Activated T-helper 1 cell treated with anti-CD3 and anti-CD28 coated beads, Interleukin-12 subunit alpha, Interleukin-12 subunit beta, Interleukin-2, Interleukin-4 antibody, amounts not matched to agents 30 ng/mL and 10 ng/mL and 1 ng/mL, durations not matched to agents 14 hours and 24 hours and 36 hours (primary cell): Measurements from ENCODE around the gene DNAJC5. TPM values are rescaled to one million over a fixed set of nuclear protein-coding genes. Genes with fewer than 3 reads are reported as not detected.
A peak's percentile ranks its signal among the peaks of the same experiment; 100 is the strongest.

Source experiments
- DNase-seq: peaks from one replicate; pipeline ENCODE4 v3.0.0; 2021; ENCODE audit warnings: low spot score
- H3K27ac Mint-ChIP-seq: one replicate; pipeline ENCODE4 v1.8.0; 2021; ENCODE audit warnings: mild to moderate bottlenecking, mixed read lengths
- H3K27me3 Mint-ChIP-seq: one replicate; pipeline ENCODE4 v1.8.0; 2022; ENCODE audit warnings: mild to moderate bottlenecking, moderate library complexity, mixed read lengths; ENCODE audit not compliant: insufficient read depth
- H3K36me3 Mint-ChIP-seq: one replicate; pipeline ENCODE4 v1.8.0; 2021; ENCODE audit warnings: low read depth, mixed read lengths
- H3K4me1 Mint-ChIP-seq: one replicate; pipeline ENCODE4 v1.8.0; 2021; ENCODE audit warnings: low read depth, mixed read lengths
- H3K4me3 Mint-ChIP-seq: one replicate; pipeline ENCODE4 v1.8.0; 2021; ENCODE audit warnings: mild to moderate bottlenecking, moderate library complexity, mixed read lengths
- H3K9me3 Mint-ChIP-seq: one replicate; pipeline ENCODE4 v1.8.0; 2021; ENCODE audit warnings: mixed read lengths
- intact Hi-C: fragments of 100-400 bp; cut with micrococcal nuclease; formaldehyde crosslinking; loops from one replicate; pipeline ENCODE4 v1.15.1; 2024
- total RNA-seq: library from RNA; stranded (reverse); gene quantifications from 2 replicates; pipeline ENCODE4 v1.2.3, GENCODE V29; 2022

DNAJC5 gene
- total RNA-seq, 1 donor from 2014 or later, result 47.5 TPM

DNA sequence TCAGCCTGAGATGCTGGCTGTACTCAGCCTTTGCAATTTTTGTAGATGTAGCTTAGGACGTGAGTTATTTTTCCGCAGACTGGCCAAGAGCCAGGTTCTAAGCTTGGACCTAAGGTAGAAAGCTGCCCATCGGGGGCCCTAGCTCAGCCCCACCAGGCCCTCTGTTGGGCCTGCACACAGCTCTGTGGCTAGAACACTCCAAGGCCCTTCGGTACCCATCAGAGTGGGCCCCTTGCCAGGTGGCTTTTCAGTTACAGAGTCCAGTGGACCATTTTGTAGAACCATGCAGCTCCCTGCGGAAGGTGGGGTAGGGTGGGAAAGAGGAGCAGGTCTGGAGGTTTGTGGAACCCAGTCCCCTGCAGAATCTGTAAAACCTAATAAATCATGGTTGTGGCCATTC, 38.7 kb downstream of the DNAJC5 start:
- no peak overlapping the region for H3K4me3 Mint-ChIP-seq
- intact Hi-C loops, result no loop called here
- H3K27ac Mint-ChIP-seq, result no peak overlapping the region
- peaks cover 6% of the 10 kb centered on the region for H3K4me1 Mint-ChIP-seq
- no peaks in the 10 kb centered on the region for H3K9me3 Mint-ChIP-seq
- no peak for DNase-seq
- H3K27me3 Mint-ChIP-seq, result no peaks in the 10 kb centered on the region
- H3K36me3 Mint-ChIP-seq, result peaks cover 40% of the 10 kb centered on the region

DNA sequence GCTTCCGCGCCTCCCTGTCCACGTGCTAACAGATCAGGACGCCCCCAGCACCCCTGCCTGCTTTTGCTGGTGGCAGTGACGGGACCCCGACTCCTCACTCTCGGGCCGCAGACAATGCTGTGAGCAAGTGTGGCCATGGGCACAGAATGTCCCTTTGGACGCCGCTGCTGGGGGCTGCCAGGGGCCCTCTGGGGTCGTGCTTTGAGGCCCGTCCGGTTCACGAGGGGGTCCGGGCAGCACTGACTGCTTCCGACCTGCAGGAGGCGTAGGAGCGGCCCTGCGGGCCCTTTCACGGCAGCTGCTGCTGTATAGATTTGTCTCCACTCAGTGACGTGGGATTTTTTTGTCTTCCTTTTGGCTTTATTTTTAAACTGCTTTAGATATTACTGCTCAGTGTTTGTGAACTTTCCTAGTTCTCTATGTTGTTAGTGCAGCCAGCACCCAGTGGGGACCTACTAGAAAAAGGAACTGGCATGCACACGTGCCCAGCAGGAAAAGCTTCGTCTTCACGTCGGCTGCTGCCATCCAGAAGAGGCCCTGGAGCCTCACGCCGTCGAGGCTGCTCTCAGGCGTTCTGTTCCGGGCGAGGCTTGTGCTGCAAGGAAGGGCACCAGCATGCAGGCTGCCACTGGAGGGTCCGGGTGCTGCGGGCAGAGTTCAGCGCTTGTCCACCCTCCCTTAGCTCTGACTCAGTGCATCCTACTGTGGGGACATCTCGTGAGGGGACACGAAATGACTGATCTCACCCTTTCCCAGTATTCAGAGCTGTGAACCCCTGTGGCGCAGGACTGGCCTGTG, 39.5 kb downstream of the DNAJC5 start:
- Mint-ChIP-seq H3K27me3 (no peaks in the 10 kb centered on the region), H3K36me3 (peaks cover 37% of the 10 kb centered on the region), H3K27ac (no peak overlapping the region), H3K4me1 (peaks cover 6% of the 10 kb centered on the region), H3K9me3 (no peaks in the 10 kb centered on the region), H3K4me3 (no peak overlapping the region)
- intact Hi-C loops, result no loop called here
- no peak for DNase-seq

DNA sequence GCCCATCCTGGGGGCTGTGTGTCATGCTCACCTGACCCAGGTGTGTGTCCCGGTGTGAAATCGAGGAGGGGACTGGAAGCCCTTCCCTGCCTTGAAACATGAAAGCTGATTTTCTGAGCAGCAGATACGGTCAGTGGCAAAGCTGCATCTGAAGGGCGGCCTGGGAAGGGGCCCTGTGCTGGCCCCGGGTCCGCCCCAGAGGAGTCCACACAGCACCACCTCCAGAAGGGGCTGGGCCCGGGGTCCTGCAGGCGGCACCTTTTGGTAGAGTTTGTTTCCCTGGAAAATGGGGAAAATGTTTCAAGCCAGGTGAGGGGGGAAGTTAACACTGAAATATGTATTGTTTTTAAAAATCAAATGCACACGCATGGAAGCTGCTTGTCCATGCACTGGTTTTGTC, 40.5 kb downstream of the DNAJC5 start:
- Mint-ChIP-seq H3K9me3 (no peaks in the 10 kb centered on the region), H3K4me1 (peaks cover 6% of the 10 kb centered on the region), H3K27ac (no peak overlapping the region), H3K36me3 (peaks cover 33% of the 10 kb centered on the region), H3K4me3 (no peak overlapping the region), H3K27me3 (no peaks in the 10 kb centered on the region)
- no peak for DNase-seq
- intact Hi-C loops, result no loop called here

DNA sequence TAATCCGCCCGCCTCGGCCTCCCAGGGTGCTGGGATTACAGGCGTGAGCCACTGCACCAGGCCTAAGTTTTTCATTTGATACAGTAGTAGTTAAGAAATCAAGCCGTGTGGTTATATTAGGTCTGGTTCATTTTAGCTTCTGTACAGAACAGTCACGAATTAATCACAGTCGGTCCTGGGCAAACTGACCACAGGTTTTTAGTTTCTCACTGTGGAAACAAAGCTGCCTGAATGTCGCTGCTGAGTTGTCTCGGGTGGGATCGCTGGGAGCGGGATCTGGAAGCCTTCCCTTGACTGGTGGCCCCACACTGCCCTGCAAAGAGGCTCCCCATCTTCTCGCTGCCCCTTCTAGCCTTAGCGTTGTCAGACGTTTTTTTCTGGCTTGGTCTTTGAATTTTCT, 42.7 kb downstream of the DNAJC5 start:
- H3K4me3 Mint-ChIP-seq, result no peak overlapping the region
- H3K27me3 Mint-ChIP-seq, result no peaks in the 10 kb centered on the region
- H3K27ac Mint-ChIP-seq, result no peak overlapping the region
- peaks cover 21% of the 10 kb centered on the region for H3K36me3 Mint-ChIP-seq
- no peak for DNase-seq
- H3K4me1 Mint-ChIP-seq, result peaks cover 10% of the 10 kb centered on the region
- intact Hi-C loops, result no loop called here
- H3K9me3 Mint-ChIP-seq, result no peaks in the 10 kb centered on the region

DNA sequence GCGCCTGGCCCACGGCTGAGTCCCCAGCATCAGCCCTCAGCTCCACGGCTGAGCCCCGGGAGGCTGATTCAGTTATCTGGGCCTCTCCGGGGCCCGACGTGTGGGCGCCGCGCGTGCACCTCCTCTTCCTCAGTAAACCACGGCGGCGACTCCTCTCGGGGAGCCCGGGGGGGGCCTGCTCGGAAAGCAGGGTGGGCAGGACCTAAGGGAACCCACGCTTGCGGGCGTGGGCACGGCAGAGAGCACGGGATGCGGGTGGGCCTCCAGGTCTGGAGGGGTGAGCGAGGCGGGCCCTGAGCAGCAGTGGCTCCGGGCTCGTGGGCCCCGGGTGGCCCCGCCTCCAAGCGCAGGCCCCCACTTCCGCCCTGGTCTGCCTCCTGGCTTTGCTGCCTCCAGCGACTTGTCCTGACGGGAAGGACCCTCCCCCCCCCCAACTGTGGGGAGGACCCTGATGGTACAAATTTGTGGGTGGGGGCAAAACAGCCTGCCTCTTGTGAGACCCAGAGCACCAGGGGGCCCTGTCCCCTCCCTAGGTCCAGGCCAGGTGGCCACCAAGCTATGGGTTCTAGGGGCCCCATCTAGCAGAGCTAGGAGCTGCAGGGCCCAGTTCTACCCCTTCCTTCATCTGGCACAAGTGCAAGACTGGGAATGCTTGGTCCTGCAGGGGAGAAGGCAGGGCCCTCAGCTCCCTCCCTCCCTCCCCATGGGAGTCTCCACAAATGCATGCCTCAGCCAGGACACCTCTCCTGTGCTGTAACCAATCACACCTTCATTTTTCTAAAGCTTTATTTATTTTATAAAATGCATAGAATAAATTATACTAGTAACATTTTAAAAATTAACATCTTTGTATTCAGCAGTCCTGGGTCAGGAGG, 44.4 kb downstream of the DNAJC5 start:
- intact Hi-C loops, result no loop called here
- H3K27me3 Mint-ChIP-seq, result no peaks in the 10 kb centered on the region

DNA sequence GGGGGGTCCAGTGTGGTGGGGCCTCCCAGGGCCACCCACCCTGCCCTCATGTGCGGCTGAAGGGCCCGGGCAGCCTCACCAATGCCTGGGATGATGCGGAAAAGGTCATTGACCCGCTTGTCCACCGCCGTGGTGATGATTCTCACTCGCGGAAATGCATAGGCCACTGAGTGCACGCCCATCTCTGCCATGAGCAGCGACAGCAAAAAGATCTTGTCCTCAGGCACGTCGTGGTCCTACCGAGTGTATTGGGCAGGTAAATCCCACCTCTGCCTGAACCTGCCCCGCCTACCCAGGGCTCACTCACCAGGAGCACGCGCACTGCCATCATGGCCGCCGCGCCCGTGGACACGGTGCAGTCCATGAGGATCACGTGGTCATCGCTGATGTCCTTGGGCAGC, 45.1 kb downstream of the DNAJC5 start:
- Mint-ChIP-seq H3K27ac (no peak overlapping the region), H3K36me3 (peaks cover 15% of the 10 kb centered on the region), H3K9me3 (no peaks in the 10 kb centered on the region), H3K4me1 (peaks cover 10% of the 10 kb centered on the region), H3K27me3 (no peaks in the 10 kb centered on the region), H3K4me3 (no peak overlapping the region)
- DNase-seq, result no peak
- intact Hi-C loops, result loop anchor here (2.0 kb wide), 1 partner anchor 387 kb away; no protein-coding TSS in a partner anchor

More for the DNA sequence above, 44.4 kb downstream of the DNAJC5 start:
- Mint-ChIP-seq H3K27ac (no peak overlapping the region), H3K4me3 (no peak overlapping the region), H3K36me3 (peaks cover 21% of the 10 kb centered on the region), H3K9me3 (no peaks in the 10 kb centered on the region), H3K4me1 (peaks cover 10% of the 10 kb centered on the region)
- no peak for DNase-seq

DNA sequence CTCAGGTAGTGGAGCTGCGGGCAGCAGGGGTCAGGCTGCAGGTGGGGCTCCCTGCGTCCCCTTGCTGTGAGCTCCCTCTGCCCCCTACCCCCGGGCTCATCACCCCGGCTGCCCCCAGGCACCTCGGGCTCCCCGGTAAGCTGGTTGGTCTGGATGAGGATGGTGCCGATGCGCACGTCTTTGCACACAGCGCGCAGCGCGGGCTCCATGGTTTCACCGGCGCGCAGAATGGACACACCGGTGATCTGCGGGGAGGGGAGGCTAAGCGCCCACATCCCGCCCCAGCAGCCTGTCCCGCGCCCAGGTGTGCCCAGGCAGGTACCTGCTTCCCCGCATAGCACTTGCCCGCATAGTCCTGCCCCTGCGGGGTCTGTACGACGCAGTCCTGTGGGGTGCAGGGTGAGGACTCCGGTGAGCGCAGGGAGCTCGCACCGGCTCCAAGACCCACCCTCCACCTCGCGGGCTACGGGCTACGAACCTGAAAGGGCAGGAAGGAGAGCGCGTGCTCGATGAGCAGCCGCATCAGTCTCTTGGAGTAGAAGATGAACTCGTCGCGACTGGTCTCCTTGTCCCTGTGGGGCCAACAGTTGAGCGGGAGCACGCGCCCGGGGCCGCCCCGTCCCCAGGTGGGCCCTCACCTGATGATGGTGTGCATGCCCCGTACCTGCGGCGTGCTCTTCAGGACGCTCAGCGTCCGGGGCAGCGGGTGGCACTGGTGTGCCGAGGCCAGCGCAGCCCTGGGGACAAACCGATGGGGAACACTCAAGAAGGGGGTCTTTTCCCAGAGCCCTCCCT, 45.7 kb downstream of the DNAJC5 start:
- H3K27me3 Mint-ChIP-seq, result no peaks in the 10 kb centered on the region
- no peak overlapping the region for H3K4me3 Mint-ChIP-seq
- no peak overlapping the region for H3K27ac Mint-ChIP-seq
- intact Hi-C loops, result loop anchor here (2.0 kb wide), 1 partner anchor 388 kb away; no protein-coding TSS in a partner anchor
- DNase-seq, result no peak
- peaks cover 10% of the 10 kb centered on the region for H3K4me1 Mint-ChIP-seq
- H3K9me3 Mint-ChIP-seq, result no peaks in the 10 kb centered on the region
- peaks cover 13% of the 10 kb centered on the region for H3K36me3 Mint-ChIP-seq

DNA sequence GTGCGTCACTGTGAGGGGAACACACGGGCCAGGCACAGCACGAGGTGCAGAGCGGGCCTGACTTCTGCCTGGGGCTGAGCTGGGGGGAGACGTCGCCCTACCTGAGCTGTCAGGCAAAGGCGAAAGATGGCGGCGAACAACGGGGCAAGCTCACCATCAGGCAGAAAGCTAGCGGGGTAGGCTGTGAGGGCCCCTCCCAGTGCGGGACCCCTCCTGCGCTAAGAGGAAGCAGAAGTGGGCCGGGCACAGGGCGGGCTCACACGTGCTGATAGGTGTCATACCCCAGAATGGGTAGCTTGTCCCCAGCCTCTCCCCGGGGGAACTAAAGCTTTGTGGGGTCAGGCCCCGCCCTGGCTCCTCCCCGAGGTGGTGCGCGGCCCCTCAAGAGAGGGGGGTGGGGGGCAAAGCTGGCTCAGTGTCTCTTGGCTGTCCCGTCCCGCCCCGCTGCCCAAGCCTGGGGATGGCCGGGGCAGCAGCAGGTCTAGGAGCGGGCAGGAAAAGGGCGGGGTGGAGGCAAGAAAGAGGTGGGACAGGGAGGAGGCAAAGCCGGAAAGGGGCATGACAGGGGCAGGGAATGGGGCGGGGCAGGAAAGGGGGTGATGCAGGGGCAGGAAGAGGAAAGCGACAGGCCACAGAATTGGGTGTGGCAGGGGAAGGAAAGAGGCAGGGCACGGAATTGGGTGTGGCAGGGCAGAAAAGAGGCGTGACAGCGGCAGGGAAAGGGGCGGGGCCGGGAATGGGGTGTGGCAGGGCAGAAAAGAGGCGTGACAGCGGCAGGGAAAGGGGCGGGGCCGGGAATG, 46.6 kb downstream of the DNAJC5 start:
- peak overlapping the region; percentile 82 for H3K27ac Mint-ChIP-seq
- H3K27me3 Mint-ChIP-seq, result no peaks in the 10 kb centered on the region
- H3K9me3 Mint-ChIP-seq, result no peaks in the 10 kb centered on the region
- no peak overlapping the region for H3K4me3 Mint-ChIP-seq
- peaks cover 8% of the 10 kb centered on the region for H3K36me3 Mint-ChIP-seq
- intact Hi-C loops, result loop anchor here (2.0 kb wide), 1 partner anchor 389 kb away; no protein-coding TSS in a partner anchor
- peak; percentile 79 for DNase-seq
- H3K4me1 Mint-ChIP-seq, result peaks cover 4% of the 10 kb centered on the region

DNA sequence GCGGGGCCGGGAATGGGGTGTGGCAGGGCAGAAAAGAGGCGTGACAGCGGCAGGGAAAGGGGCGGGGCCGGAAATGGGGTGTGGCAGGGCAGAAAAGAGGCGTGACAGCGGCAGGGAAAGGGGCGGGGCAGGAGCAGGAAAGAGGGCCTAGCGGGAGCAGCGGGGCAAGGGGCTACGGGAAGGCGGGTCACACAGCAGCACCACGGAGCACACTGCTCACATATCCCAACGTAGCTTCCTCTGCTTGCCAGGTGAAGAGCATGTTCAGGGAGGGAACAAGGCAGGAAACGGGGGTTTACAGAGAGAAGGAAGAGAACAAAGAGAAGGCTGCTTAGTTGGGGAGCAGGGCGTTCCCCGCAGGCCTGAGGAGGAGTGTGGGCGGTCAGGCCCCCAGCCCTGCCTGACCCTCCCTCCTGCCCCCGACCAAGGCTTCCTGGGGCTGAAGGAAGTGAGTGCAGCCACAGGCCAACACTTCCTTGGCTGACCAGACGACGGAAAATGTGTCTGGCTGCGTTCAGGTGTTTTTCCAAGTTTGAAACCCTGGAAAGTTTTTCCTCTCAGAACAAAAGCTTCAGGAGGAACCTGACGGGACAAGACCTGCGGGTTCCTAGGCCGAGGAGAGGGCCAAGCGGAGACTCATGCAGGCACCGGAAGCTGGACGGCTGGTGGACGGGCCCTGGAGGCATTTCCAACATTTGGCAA, 47.5 kb downstream of the DNAJC5 start:
- Mint-ChIP-seq H3K4me3 (peak overlapping the region; percentile 59), H3K9me3 (no peaks in the 10 kb centered on the region), H3K36me3 (peaks cover 10% of the 10 kb centered on the region), H3K27me3 (no peaks in the 10 kb centered on the region), H3K4me1 (peaks cover 11% of the 10 kb centered on the region), H3K27ac (peak overlapping the region; percentile 82)
- intact Hi-C loops, result no loop called here
- peak; percentile 51 for DNase-seq

DNA sequence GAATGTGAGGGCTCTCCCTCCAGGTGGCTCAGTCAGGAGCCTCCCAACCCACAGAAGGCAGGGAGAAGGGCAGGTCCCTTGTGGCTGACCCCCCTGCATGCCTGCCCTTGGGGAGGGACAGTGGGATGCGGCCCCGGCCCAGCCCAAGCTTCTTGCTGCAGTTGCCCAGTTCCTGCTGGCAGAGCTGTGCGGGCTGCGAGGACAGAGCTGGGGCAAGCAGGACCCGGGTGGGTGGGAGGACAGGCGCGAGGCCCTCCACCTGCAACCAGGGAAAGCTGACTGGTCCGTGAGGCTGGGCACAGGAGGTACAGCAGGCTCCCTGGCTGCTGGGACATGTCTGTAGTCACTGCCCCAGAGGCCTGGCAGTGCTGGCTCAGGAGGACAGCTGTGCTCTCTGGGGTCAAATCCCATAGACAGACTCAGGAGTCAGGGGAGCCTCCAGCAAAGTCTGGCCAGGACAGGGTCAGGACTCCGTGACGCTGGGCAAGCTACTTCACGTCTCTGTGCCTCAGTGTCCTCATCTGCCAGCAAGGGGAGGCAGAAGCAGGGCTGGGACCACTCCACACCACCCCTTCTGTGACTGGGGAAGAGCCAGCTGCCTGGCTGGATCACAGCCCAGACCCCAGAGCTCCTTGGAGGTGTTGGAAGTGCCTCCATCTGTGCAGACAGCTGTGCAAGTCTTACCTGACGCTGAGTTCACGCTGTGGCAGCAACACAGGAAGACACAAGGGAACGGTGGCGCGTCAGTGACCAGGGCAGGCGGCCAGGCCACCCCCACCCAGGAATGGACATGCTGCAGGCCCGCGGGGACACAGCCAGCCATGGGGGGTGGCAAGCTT, 48.3 kb downstream of the DNAJC5 start:
- Mint-ChIP-seq H3K36me3 (peaks cover 6% of the 10 kb centered on the region), H3K9me3 (no peaks in the 10 kb centered on the region), H3K27ac (no peak overlapping the region), H3K27me3 (no peaks in the 10 kb centered on the region), H3K4me1 (peaks cover 19% of the 10 kb centered on the region), H3K4me3 (no peak overlapping the region)
- DNase-seq, result no peak
- intact Hi-C loops, result no loop called here

DNA sequence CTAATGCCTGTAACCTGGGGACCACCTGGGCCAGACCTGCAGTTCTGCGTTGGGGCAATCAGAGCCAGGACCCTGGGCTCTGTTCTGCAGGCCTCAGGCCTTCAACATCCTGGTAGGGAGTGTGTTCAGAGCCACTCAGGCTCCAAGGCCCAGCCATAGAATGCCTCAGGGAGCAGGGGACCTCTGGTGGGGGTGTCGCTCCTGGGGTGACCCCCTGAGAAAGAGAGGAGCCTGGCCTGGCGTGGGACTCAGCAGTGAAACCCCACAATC, 48.8 kb downstream of the DNAJC5 start:
- intact Hi-C loops, result no loop called here
- DNase-seq, result no peak
- Mint-ChIP-seq H3K4me1 (peaks cover 24% of the 10 kb centered on the region), H3K27ac (no peak overlapping the region), H3K36me3 (peaks cover 8% of the 10 kb centered on the region), H3K9me3 (no peaks in the 10 kb centered on the region), H3K4me3 (no peak overlapping the region), H3K27me3 (no peaks in the 10 kb centered on the region)
